Uterus (tissue), 2 donors: ENCODE data around the gene CTBP1.

Source experiments
- POLR2A ChIP-seq, 2 donors: fragments of 450-650 bp; IDR thresholded peaks; one replicate each; pipeline ENCODE4 v1.6.1; 2016; ENCODE audit warnings: antibody characterized with exemption in 2 of 2, mild to moderate bottlenecking in 1 of 2, moderate library complexity in 1 of 2
- TF ChIP-seq, protein P1 (sequence below), 4 experiments: fragments of 200-600 bp in 2 of 4; fragments of 450-650 bp in 2 of 4; sonication (generic) in 2 of 4; IDR thresholded peaks; one replicate each; pipeline ENCODE4 v1.5.1; 2016 to 2019; ENCODE audit warnings: antibody characterized with exemption in 4 of 4, mild to moderate bottlenecking in 2 of 4, moderate library complexity in 1 of 4

DNA sequence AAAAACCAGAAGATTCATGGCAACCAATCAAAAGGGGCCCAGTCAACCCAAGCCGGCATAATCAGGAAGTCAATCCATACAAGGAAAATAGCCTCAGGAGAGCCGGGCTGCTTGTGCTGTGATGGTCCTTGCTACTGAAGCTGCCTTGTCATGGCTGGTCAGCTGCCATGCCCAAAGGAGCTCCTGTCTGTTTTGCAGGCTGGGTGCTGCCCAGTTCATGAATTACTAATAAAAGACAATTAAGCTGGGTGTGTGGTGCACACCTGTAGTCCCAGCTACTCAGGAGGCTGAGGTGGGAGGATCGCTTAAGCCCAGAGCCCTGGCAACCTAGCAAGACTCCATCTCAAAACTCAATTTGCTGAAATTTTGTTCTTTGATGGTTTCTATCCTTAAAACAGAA is 16.0 kb upstream of the CTBP1 start:
- TF ChIP-seq, protein P1, sequence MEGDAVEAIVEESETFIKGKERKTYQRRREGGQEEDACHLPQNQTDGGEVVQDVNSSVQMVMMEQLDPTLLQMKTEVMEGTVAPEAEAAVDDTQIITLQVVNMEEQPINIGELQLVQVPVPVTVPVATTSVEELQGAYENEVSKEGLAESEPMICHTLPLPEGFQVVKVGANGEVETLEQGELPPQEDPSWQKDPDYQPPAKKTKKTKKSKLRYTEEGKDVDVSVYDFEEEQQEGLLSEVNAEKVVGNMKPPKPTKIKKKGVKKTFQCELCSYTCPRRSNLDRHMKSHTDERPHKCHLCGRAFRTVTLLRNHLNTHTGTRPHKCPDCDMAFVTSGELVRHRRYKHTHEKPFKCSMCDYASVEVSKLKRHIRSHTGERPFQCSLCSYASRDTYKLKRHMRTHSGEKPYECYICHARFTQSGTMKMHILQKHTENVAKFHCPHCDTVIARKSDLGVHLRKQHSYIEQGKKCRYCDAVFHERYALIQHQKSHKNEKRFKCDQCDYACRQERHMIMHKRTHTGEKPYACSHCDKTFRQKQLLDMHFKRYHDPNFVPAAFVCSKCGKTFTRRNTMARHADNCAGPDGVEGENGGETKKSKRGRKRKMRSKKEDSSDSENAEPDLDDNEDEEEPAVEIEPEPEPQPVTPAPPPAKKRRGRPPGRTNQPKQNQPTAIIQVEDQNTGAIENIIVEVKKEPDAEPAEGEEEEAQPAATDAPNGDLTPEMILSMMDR (IDR thresholded peaks at IDR 0.05) = no peak
- no peak for TF ChIP-seq POLR2A (IDR thresholded peaks at IDR 0.05)
